GF-D8 (cell line): ENCODE measurements around the gene TVP23C.
"Not testable (repeated sequence)": the region's sequence is repeated elsewhere in the genome, so short reads cannot be mapped to it uniquely, and the experiment has no call there.

Experiments
- DNase-seq: peaks from one replicate; lab custom pipeline; 2025; lab: John Stamatoyannopoulos, UW

The TVP23C gene

DNA sequence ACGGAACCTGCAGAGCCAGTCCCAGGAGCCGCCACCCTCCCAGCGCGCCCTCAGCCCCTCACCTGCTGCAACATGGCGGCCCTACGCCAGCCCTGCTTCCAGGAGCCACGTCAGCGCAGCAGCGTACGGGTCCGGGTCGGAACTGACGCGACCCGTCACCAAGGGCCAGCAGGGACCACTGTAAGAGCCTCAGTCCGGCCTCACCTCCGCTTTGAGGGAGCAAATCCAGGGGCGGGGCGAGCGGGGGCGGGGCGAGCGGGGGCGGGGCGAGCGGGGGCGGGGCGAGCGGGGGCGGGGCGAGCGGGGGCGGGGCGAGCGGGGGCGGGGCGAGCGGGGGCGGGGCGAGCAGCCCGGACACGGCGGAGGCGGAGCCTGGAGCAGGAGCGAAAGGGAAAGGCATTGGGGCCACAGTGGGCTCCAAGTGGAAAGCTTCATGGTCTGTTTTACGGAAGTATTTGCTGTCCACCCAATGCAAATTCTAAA lies at the start of gene TVP23C:
TSS of gene TVP23C (minus strand) at position 109 of the 483 bp plus-strand sequence. CDS start at position 74, 35 bp downstream.
- DNase-seq: peak; percentile 30

- DNase-seq: not testable (repeated sequence)
These were observed 29.7 kb upstream of the TVP23C start for GRCh38 chr17:15592960-15593359.

GRCh38 chr17:15591986-15592385 lies 28.7 kb upstream of the TVP23C start:
- DNase-seq: not testable (repeated sequence)

GRCh38 chr17:15590844-15591243 lies 27.6 kb upstream of the TVP23C start:
- not testable (repeated sequence) for DNase-seq

GRCh38 chr17:15589544-15590536 lies 26.6 kb upstream of the TVP23C start:
- DNase-seq: not testable (repeated sequence)

GRCh38 chr17:15588017-15588416 lies 24.7 kb upstream of the TVP23C start:
- DNase-seq: not testable (repeated sequence)

DNA sequence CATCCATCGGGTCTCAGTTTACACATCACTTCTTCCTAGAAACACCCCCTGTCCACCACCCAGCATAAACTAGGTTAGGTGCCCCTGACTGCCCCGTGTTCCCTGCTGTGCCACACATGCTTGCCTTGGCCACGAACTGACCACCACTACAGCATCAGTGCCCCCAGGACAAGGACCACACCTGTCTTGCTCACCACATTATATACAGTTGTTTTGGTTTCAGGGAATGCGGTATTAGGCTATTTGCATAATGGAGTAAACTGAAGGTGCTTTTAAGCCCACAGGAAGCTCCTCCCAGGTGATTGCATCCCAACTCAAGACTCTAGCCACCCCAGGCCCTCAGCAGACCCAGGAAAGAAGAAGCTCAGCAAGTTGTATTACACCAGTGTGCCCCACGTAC lies 20.0 kb upstream of the TVP23C start:
- DNase-seq: not testable (repeated sequence)

GRCh38 chr17:15581462-15581861 lies 18.2 kb upstream of the TVP23C start:
- DNase-seq: not testable (repeated sequence)

DNA sequence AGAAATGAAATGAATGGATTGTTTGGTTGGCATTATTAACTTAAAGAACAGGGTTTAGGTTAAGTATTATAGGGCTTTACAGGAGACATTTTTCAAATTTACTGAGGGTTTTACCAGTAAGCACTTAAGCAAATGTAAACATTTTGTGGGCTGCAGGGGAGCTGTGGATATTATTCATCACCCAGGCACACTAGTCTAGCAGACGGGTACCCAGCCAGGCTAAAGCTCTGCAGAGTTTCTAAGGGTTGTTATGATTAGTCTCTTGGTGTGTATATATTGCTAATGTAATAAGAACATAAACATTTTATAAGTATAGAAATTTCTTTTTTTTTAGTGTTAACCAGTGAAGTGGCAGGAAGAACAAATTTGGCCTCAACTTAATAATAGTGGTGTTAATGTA lies 13.6 kb upstream of the TVP23C start:
- not testable (repeated sequence) for DNase-seq

DNA sequence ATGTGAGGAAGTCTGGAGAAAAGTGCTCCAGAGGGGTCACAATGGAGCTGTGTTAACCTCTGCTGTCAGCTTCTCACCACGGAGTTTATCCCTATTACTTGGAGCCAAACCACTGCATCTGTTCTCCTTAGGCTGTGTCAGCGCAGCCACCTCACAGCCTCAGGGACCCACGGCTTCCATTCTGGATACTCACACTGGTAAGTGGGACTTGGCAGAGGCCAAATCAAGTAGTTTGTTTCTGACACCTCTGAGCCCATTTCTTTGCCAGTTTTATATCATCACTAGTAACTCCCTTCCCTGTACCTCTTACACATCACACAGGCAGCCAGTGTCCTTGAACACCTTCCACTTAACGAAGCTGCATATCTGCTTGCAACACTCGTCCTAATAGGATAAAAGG lies 11.4 kb upstream of the TVP23C start:
- DNase-seq: not testable (repeated sequence)

GRCh38 chr17:15573870-15574269 lies 10.6 kb upstream of the TVP23C start:
- DNase-seq: not testable (repeated sequence)

DNA sequence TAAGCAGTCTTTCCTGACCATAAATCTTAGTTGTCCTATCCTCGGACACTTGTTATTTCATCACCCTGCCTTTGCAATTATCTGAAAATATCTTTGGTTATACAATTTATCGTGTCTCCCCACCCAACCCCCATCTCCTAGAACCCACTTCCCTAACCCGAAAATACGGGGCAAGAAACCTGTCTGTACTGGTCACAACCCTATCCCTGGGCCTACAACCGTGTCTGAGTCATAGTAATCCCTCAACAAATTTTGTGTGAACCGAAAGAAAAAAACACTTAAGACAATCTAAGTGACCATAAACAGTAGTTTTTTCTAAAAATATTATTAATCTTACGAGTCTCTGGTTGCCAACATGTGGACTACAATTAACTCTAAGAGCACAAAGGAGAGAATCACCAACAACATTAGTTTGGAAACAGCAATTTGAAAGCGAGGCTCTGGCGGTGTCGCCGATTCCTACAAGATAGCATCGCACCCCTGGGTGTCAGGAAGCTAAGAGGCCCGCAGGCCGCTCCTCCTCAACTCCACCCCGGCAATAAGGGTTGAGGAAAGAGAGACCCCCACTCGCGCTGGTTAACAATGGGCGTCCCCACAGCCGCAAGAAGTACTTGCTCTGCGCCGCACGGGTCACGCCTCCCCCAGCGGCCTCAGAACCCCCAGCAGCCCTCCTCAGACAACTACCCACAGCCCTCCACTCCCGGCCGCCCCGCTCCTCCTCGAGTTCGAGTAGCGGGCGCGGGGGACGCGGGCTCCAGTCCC lies 489 bp downstream of the TVP23C start:
- not testable (repeated sequence) for DNase-seq

DNA sequence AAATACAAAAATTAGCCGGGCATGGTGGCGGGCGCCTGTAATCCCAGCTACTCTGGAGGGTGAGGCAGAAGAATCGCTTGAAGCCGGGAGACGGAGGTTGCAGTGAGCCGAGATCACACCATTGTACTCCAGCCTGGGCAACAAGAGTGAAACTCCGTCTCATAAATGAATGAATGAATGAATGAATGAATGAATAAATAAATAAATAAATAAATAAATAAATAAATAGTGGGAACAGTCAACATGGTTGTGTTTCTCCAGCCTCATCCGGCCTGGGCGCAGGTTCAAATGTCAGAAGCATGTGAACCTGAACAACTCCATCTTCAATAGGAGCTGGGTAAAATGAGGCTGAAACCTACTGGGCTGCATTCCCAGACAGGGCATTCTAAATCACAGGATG lies 1.8 kb downstream of the TVP23C start:
- not testable (repeated sequence) for DNase-seq

DNA sequence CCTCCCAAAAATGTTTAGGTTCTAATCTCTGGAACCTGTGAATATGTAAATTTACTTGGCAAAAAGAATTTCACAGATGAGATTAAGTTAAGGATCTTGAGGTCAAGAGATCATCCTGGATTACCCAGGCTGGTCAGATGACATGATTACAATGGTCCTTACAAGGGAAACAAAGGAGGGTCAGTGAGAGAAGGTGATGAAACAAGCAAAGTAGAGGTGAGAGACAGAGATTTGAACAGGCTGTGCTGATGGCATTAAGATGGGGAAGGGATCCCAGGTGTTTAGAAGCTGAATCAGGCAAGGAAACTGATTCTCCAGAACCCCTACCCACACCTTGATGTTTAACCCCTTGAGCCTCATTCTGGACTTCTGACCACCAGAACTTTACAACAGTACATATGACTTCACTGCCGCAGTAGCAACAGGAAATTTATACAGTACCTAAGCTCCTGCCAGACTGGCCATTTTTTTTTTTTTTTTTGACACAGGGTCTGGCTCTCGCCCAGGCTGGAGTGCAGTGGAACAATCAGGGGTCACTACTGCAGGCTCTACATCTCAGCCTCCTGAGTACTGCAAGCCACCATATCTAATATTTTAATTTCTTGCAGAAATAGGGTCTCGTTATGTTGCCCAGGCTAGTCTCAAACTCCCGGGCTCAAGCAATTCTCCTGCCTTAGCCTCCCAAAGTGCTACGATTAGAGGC lies 4.7 kb downstream of the TVP23C start:
- DNase-seq: not testable (repeated sequence)

GRCh38 chr17:15557334-15557832 lies 5.9 kb downstream of the TVP23C start:
- DNase-seq: not testable (repeated sequence)

DNA sequence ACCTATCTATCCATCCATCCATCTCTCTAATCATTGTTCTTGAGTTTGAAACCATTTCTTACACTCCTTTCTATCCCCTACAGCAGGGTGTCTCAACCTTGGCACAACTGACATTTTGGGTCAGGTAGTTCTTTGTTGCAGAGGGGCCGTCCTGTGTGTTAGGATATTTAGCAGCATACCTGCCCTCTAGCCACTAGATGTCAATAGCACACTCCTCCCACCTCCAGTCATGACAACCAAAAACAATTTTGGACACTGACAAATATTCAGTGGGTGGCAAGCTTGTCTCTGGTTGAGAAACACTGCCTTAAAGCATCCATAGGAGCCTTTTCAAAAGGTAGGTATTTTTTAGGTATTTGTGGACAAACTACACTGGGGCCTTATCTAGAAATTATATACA lies 10.4 kb downstream of the TVP23C start:
- not testable (repeated sequence) for DNase-seq

DNA sequence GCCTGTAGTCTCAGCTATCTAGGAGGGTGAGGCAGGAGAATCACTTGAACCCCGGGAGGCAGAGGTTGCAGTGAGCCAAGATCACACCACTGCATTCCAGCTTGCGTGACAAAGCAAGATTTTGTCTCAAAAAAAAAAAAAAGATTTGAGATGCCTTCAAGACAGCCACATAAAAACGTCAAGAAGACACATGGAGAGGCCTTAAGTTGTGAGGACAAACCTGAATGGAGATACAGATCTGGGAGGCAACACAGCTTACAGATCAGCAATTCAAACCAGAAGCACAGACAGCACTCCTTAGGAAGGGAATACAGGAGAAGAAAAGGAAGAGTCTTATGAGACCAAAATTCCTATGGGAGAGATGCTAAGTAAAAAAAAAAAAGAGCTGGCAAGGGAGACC lies 13.7 kb downstream of the TVP23C start:
- not testable (repeated sequence) for DNase-seq

DNA sequence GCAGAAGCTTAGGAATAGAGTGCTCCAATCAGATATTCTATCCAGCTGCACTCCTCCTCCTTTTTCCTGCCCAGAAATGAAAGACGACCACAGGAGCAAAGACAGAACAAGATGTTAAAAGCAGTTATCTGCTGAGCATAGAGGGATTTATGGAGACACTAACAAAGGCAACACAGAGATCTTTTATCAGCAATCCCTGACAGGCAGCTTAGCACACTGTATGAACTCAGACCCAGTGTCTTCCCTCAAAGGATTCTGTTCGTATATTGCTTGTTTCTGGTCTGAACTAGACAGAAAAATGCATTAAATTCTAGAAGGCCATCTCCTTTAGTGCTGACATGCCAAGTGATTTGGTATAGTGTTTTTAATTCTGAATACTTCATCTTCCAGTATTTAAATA lies 16.7 kb downstream of the TVP23C start:
- DNase-seq: not testable (repeated sequence)

- DNase-seq: not testable (repeated sequence)
These were observed 22.7 kb downstream of the TVP23C start for GRCh38 chr17:15540371-15541219.

DNA sequence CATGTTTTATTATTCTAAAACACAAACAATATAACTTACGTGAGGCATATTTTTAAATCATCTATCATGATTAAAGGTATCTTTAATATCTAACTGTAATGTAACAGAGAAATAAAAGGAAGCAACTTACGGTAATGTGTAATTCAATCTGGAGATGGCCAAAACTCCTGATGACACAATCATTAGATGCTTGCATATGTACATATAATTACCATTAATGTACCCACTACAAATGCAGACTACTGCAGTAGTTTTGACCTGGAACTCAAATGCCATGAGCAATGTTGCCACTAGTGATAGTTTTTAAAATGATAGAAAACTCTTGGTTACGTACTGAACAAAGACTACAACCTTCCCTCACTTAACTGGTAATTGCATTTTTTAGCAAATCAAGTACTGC lies 30.2 kb downstream of the TVP23C start:
- DNase-seq: not testable (repeated sequence)
